Gastroesophageal sphincter (tissue), 3 donors: ENCODE results near the gene MYO1D.

Experiments used
- EP300 ChIP-seq: sonication (generic); formaldehyde crosslinking; IDR thresholded peaks from one replicate; pipeline ENCODE4 v1.6.1; 2017; ENCODE audit warnings: antibody characterized with exemption, mild to moderate bottlenecking
- POLR2A ChIP-seq, 2 donors: fragments of 450-650 bp; IDR thresholded peaks; one replicate each; pipeline ENCODE4 v1.6.1; 2017; ENCODE audit warnings: antibody characterized with exemption in 2 of 2, mild to moderate bottlenecking in 2 of 2, moderate library complexity in 1 of 2
- POLR2AphosphoS5 ChIP-seq: sonication (generic); formaldehyde crosslinking; IDR thresholded peaks from one replicate; pipeline ENCODE4 v1.6.1; 2017; ENCODE audit warnings: antibody characterized with exemption
- TF ChIP-seq, protein P1 (sequence below), 4 experiments: fragments of 200-600 bp in 2 of 4; fragments of 450-650 bp in 2 of 4; sonication (generic) in 1 of 4; IDR thresholded peaks; one replicate each; pipeline ENCODE4 v1.5.1; 2017 to 2019; ENCODE audit warnings: antibody characterized with exemption in 4 of 4, mild to moderate bottlenecking in 2 of 4, moderate library complexity in 2 of 4

DNA sequence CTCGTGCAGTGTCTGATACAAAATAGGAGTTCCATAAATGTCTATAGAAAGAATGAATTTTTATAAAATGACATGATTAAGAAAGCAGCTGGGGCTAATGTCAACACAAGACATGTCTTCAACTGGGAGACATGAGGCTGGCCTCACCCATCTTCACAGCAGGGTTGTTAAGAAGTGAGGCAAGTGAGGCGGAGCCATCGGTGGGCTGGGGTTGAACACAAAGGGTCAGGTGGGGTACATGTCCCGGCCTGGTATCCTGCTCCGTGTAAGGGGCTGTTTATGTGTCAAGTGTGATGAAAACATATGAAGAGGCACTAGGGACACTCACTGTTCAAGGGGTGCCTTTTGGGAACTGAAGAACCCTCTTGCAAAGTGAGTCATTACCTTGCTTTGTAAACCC, 368.0 kb downstream of the MYO1D start:
- TF ChIP-seq, protein P1, sequence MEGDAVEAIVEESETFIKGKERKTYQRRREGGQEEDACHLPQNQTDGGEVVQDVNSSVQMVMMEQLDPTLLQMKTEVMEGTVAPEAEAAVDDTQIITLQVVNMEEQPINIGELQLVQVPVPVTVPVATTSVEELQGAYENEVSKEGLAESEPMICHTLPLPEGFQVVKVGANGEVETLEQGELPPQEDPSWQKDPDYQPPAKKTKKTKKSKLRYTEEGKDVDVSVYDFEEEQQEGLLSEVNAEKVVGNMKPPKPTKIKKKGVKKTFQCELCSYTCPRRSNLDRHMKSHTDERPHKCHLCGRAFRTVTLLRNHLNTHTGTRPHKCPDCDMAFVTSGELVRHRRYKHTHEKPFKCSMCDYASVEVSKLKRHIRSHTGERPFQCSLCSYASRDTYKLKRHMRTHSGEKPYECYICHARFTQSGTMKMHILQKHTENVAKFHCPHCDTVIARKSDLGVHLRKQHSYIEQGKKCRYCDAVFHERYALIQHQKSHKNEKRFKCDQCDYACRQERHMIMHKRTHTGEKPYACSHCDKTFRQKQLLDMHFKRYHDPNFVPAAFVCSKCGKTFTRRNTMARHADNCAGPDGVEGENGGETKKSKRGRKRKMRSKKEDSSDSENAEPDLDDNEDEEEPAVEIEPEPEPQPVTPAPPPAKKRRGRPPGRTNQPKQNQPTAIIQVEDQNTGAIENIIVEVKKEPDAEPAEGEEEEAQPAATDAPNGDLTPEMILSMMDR (IDR thresholded peaks at IDR 0.05): no peak
- TF ChIP-seq EP300: no peak
- no peak for TF ChIP-seq POLR2AphosphoS5
- TF ChIP-seq POLR2A (IDR thresholded peaks at IDR 0.05): no peak
